TTC549 (cell line): ENCODE measurements around the gene VENTX.

Source experiments
- FAIRE-seq: peaks from 2 replicates; lab custom pipeline; 2012; peaks lifted over from hg19 to GRCh38; lab: Jason Lieb, UNC

Gene VENTX

DNA sequence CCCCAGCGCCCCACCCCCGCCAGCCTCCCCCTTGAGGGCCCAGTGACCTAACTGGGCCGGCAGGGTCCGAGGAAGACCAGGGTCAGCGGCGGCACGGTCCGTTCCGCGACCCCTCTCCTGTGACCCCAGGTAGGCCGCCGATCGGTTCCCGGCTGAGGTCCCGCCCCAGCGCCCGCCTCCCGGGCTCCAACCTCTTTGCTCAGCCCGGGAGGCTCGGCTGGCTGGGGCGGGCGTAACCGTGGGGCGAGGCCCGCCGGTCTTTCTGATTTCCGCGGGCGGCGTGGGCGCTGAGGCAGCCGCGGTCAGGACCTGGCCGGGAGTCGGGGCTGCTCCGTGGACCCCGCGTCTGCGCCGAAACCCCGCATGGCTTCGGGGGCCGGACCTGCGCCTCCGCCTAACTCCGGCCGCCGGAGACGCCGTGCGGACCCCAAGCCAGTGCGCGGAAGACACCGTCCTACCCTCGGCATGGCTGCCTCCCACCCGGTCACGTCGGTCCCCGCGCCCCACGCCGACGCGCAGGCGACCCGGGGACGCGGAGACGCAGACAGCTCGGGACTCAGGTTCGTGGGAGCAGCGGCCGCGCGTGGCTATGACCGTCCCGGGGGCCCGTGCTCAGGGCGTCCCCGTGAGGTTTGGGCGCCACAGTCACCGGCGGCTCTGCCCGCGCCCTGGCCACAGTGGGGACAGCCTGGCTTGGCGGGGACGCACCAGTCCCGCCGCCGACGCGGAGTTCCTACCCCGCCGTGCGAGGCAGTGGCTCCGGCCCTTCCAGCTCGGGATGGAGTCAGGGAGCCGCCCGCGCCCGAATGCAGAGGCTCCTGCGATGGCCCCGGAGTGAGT is 1.0 kb upstream of the VENTX start:
- FAIRE-seq: no peak

GRCh38 chr10:133237241-133237587 is 441 bp upstream of the VENTX start:
- FAIRE-seq: no peak

- no peak for FAIRE-seq
Measured at GRCh38 chr10:133238466-133238804, 780 bp downstream of the VENTX start.

DNA sequence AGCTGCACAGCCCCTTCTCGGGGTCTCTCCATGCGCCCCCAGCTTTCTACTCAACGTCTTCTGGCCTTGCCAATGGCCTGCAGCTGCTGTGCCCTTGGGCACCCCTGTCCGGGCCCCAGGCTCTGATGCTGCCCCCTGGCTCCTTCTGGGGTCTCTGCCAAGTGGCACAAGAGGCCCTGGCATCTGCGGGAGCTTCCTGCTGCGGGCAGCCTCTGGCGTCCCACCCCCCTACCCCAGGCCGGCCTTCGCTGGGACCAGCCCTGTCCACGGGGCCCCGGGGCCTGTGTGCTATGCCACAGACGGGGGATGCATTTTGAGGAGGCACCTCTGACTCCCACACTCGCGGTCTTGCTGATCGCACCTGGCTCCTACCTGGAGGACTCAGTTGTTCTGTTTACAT is 2.3 kb downstream of the VENTX start:
- no peak for FAIRE-seq

- no peak for FAIRE-seq
Measured at GRCh38 chr10:133241501-133242205, 4.0 kb downstream of the VENTX start.

DNA sequence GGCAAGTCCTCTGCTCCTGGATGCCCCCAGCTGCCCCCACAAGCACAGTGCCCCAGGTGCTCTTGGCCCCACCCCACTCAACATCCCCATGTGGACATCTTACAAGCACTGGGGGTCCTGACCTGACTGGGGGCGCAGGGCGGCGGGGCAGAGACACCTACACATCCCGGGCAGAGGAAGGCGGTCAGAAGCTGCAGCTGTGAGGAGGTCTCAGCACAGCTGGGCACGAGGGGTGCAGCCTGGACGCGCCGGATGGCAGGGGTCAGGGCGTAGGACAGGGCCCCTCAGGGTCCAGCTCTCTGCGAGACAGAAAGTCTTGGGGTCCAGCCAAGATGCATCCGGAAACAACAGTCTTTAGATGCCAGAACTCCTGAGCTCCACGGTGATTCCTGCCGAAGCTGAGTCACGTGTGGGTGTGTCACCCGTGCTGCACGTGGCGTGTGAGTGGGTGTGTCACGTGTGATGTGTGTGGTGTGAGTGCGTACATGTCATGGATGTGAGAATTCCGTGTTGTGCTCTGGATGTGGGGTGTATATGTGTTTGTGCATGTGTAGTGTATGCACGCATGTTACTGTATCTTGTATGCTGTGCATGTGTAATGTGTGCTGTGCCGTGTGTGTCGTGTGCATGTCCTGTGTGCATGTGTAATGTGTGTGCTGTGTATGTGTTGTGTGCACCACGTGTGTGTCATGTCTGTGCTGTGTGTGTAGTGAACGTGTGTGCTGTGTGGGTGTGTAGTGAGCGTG is 5.1 kb downstream of the VENTX start:
- FAIRE-seq: no peak

- no peak for FAIRE-seq
Measured at GRCh38 chr10:133243593-133243992, 5.9 kb downstream of the VENTX start.

- no peak for FAIRE-seq
Measured at GRCh38 chr10:133245439-133246235, 8.0 kb downstream of the VENTX start.

GRCh38 chr10:133246236-133246626 is 8.6 kb downstream of the VENTX start:
- no peak for FAIRE-seq

DNA sequence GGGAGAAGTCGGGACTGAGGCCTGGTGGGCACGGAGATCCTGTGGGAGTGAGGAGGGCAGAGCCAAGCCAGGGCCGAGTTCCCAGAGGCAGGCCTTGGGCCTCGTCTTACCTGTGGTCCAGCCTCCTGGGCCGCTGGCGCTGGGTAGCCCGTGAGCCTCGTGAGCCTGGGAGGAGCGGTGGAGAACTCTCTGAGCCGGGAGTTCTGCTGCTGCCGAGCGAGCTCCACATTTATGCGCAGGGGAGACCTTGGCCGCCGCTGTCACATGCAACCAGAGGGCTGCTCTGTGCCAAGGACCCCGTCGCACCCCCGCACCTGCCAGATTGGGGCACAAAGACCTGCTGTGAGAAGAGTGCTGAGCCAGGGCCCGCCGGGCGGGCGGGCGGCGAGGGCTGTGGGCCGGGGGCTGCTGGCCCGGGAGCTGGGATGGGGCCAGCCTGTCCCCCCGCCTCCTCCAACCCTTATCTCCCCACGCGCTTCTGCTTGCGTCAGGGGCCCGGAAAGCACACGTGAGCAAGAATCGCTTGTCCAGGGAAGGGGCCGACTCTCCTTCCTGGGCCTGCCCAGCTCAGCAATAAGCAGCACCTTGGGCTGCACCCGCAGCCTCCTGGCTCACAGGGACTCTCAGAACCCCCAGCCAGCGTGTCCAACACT is 10.2 kb downstream of the VENTX start:
- FAIRE-seq: no peak

GRCh38 chr10:133248334-133248715 is 10.7 kb downstream of the VENTX start:
- FAIRE-seq: no peak

DNA sequence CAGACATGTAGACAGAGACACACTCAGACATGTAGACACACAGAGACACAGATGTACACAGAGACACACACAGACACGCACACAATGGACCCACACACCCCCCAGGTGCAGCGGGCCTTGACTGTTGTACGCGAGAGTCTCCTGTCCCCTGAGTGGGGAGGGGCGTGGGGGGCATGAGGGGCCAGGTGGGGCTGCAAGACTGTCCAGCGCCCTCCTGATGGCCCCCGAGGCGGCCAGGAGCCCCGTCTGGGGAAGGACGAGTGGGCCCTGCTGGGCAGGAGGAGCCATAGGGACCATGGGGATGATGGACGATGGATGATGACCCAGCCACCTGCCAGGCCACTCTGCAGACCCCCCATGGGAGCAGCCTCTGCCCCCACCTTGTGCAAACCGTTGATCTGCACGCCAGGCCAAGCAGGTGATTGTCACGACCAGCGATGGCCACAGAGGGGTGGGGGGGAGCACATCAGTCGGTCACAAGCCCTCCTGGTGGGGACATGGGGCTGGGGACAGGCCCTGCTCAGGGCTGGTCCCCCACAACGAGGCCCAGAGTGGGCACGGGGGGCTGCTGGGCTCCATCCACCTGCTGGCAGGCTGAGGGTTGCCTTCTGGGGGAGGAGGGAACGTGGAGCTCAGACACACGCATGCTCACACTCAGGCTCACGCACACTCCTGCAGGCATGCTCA is 11.6 kb downstream of the VENTX start:
- FAIRE-seq: no peak

- FAIRE-seq: no peak
Measured at GRCh38 chr10:133249975-133250754, 12.5 kb downstream of the VENTX start.

GRCh38 chr10:133251388-133252222 is 13.9 kb downstream of the VENTX start:
- no peak for FAIRE-seq

DNA sequence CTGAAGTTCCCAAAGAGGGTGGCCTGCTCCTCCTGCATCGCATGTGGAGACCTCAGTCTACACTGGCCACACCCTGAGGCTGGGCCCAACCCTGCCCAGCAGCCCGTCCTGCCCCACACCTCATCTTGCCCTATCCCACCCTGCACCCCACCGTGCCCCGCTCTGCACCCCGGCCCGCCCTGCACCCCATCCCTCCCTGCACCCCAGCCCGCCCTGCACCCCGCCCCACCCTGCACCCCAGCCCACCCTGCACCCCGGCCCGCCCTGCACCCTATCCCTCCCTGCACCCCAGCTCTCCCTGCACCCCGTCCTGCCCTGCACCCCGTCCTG is 14.5 kb downstream of the VENTX start:
- no peak for FAIRE-seq

GRCh38 chr10:133253361-133253955 is 15.8 kb downstream of the VENTX start:
- no peak for FAIRE-seq

DNA sequence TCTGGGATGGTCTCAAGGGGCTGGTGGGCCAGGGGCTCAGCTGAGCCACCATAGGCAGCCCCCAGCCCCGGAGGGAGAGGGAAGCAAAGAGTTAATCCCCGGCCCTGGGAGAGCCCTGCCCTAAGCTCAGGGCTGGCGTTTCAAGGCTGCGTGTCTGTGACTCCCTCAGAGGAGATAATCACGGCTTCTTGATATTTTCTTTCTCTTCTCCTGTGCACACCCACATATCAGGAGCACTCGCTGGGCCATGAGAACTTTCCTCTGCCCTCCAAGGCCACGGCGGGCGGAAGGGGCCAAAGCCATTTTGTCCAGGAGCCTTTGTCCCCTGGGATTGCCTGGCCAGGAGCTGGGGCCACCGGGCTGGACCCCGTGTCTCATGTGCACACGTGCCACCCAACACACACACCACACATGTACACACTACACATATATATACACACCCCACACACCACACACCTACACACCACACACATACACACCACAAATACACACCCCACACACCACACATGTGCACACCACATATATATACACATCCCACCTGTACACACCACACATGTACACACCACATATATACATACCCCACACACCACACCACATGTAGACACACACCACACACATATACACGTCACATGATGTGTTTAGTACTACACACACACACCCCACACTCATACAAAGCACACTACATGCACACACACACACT is 16.9 kb downstream of the VENTX start:
- no peak for FAIRE-seq

- FAIRE-seq: no peak
Measured at GRCh38 chr10:133255323-133255722, 17.7 kb downstream of the VENTX start.
